H54 (cell line): ENCODE data around the gene SH2B2.

ENCODE experiments used
- DNase-seq: peaks from one replicate; pipeline ENCODE4 v3.0.0; 2011; ENCODE audit warnings: low spot score, mixed read lengths; ENCODE audit not compliant: insufficient read length
- FAIRE-seq: peaks from 3 replicates; lab custom pipeline; 2011; peaks lifted over from hg19 to GRCh38; lab: Jason Lieb, UNC
- POLR2A ChIP-seq: IDR thresholded peaks from 2 replicates; pipeline ENCODE4 v1.6.1; 2011; ENCODE audit warnings: low read depth, mild to moderate bottlenecking, low read length

SH2B2 gene

GRCh38 chr7:102273749-102274712 is 12.6 kb upstream of the SH2B2 start:
- FAIRE-seq (peak; percentile 61), DNase-seq (peak; percentile 94)
- no peak for TF ChIP-seq POLR2A

- DNase-seq (no peak), FAIRE-seq (no peak)
- no peak for TF ChIP-seq POLR2A
Measured at GRCh38 chr7:102275123-102275703, 11.5 kb upstream of the SH2B2 start.

GRCh38 chr7:102277901-102278300 is 8.8 kb upstream of the SH2B2 start:
- DNase-seq (no peak), FAIRE-seq (no peak)
- no peak for TF ChIP-seq POLR2A

GRCh38 chr7:102279537-102280400 is 6.9 kb upstream of the SH2B2 start:
- no peak for TF ChIP-seq POLR2A
- FAIRE-seq: no peak
- peak; percentile 82 for DNase-seq

GRCh38 chr7:102280521-102280920 is 6.1 kb upstream of the SH2B2 start:
- TF ChIP-seq POLR2A: no peak
- DNase-seq (no peak), FAIRE-seq (no peak)

GRCh38 chr7:102281785-102282184 is 4.9 kb upstream of the SH2B2 start:
- no peak for TF ChIP-seq POLR2A
- FAIRE-seq (no peak), DNase-seq (no peak)

- DNase-seq (no peak), FAIRE-seq (no peak)
- no peak for TF ChIP-seq POLR2A
Measured at GRCh38 chr7:102282465-102283362, 4.0 kb upstream of the SH2B2 start.

GRCh38 chr7:102283477-102284189 is 3.0 kb upstream of the SH2B2 start:
- no peak for DNase-seq
- no peak for FAIRE-seq
- TF ChIP-seq POLR2A: no peak

- FAIRE-seq (no peak), DNase-seq (no peak)
- TF ChIP-seq POLR2A: no peak
Measured at GRCh38 chr7:102284399-102284798, 2.3 kb upstream of the SH2B2 start.

GRCh38 chr7:102284891-102285539 is 1.7 kb upstream of the SH2B2 start:
- no peak for FAIRE-seq
- DNase-seq: no peak
- TF ChIP-seq POLR2A: no peak

GRCh38 chr7:102285540-102286236 is 980 bp upstream of the SH2B2 start:
- no peak for TF ChIP-seq POLR2A
- no peak for DNase-seq
- no peak for FAIRE-seq
